Measurements from ENCODE around the gene NCOR1. TPM values are rescaled to one million over a fixed set of nuclear protein-coding genes. Genes with fewer than 3 reads are reported as not detected.

The NCOR1 gene
- total and polyA plus RNA-seq, 2 of the 8 experiments (the other 6 are each of a cell fraction or from before 2014, with no cell fraction given) = 65.4 to 142 TPM

DNA sequence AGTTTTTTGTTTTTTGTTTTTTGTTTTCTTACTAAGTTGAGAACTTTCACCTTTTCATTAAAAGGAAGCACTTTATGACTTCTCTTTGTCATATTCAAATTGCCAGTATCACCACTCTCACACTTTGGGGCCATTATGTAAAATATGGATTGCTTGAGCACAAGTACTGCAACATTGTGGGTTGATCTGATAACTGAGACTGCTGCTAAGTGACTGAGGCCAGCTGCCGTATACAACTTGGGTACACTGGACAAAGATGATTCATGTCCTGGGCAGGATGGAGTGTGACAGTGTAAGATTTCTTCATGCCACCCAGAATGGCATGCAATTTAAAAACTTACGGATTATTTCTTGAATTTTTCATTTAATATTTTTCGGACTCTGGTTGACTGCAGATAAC lies 207.9 kb downstream of the NCOR1 start:
- Histone ChIP-seq H2BK15ac (ENCODE audit: low read length) (no peak overlapping the region), H2BK120ac (replicated peaks; ENCODE audit: low read depth, low read length) (no peak overlapping the region), H3K36me3 (ENCODE audit: control insufficient read depth in 2 of 4, insufficient read depth in 4 of 4, low read length in 3 of 4) (peaks cover 41 to 74% (median 64%) of the 10 kb centered on the region in 4 experiments), H2BK5ac (ENCODE audit: low read depth, low read length) (no peak overlapping the region), H4K5ac (ENCODE audit: insufficient read length, low read depth, low read length) (no peak overlapping the region), H3K27me3 (replicated peaks in 1 of 4; ENCODE audit: control insufficient read depth in 3 of 4, extremely low read depth in 1 of 4, insufficient read depth in 3 of 4, low read length in 3 of 4) (no peaks in the 10 kb centered on the region), H4K20me1 (replicated peaks in 1 of 2; ENCODE audit: control insufficient read depth in 1 of 2, insufficient read depth in 2 of 2, low read length in 2 of 2) (peaks cover 0 to 2% of the 10 kb centered on the region in 2 experiments), H2BK20ac (ENCODE audit: low read length) (no peak overlapping the region), H3K79me2 (ENCODE audit: control insufficient read depth in 1 of 2, insufficient read depth in 2 of 2, low read length in 2 of 2) (peaks cover 0 to 6% of the 10 kb centered on the region in 2 experiments; a peak in 3 of 4 replicates), H3K27ac (ENCODE audit: low read depth, low read length) (no peak overlapping the region), H3K4ac (replicated peaks; ENCODE audit: insufficient read length, low read depth, low read length) (no peak overlapping the region), H2AFZ (ENCODE audit: low read length) (no peak overlapping the region), H2BK12ac (ENCODE audit: low read depth, low read length) (no peak overlapping the region), H2AK5ac (ENCODE audit: low read depth, low read length) (no peak overlapping the region), H3K79me1 (ENCODE audit: low read depth, low read length) (no peaks in the 10 kb centered on the region), H4K91ac (replicated peaks; ENCODE audit: insufficient read length, low read length) (no peak overlapping the region), H3K18ac (ENCODE audit: extremely low read depth, low read length) (no peak overlapping the region), H4K8ac (ENCODE audit: extremely low read depth, insufficient read depth, low read length) (no peak overlapping the region), H3K4me3 (ENCODE audit: extremely low read depth in 1 of 4, insufficient read depth in 2 of 4, low read depth in 3 of 4, low read length in 4 of 4) (no peak overlapping the region), H3K9ac (replicated peaks in 1 of 4; ENCODE audit: extremely low read depth in 1 of 4, low read depth in 3 of 4, low read length in 3 of 4) (no peak overlapping the region), H3K23ac (ENCODE audit: insufficient read length) (no peak overlapping the region), H3K23me2 (ENCODE audit: low read depth, low read length) (no peaks in the 10 kb centered on the region), H3K4me1 (replicated peaks in 1 of 4; ENCODE audit: control insufficient read depth in 3 of 4, insufficient read depth in 4 of 4, low read length in 3 of 4) (no peaks in the 10 kb centered on the region; a peak in 1 of 7 replicates), H3K56ac (replicated peaks; ENCODE audit: insufficient read length, low read depth, low read length) (no peak overlapping the region), H3K9me3 (ENCODE audit: insufficient read depth in 2 of 2, low read depth in 1 of 2, low read length in 1 of 2) (no peaks in the 10 kb centered on the region; a peak in 1 of 4 replicates), H3K14ac (ENCODE audit: insufficient read length) (no peak overlapping the region), H3K4me2 (ENCODE audit: insufficient read depth in 1 of 2, low read depth in 2 of 2, low read length in 2 of 2) (no peak overlapping the region)
- CTCF ChIA-PET (ENCODE audit: partially characterized antibody) = no interaction called here
- POLR2A ChIA-PET (ENCODE audit: partially characterized antibody) = no interaction called here
- WGBS, 2 experiments (ENCODE audit: extremely low coverage in 1 of 2, insufficient coverage in 1 of 2, insufficient read length in 1 of 2, insufficient replicate concordance in 2 of 2, low coverage in 1 of 2, low lambda C conversion rate in 2 of 2, missing lambda C conversion rate in 1 of 2) = 91% methylated on average over 3 of the region's 3 CpGs; no CpG with 5 or more reads in 1 of the 2 experiments
- FAIRE-seq (no peak), DNase-seq (ENCODE audit: low read depth in 1 of 2, low spot score in 2 of 2) (no peak)
- no peak for TF ChIP-seq ASH2L (IDR thresholded peaks at IDR 0.05; ENCODE audit: low read length)
- TF ChIP-seq JUND (IDR thresholded peaks at IDR 0.05; ENCODE audit: low read length) = no peak
- TF ChIP-seq POLR2A (IDR thresholded peaks at IDR 0.05; ENCODE audit: control extremely low read depth in 1 of 2, low read depth in 2 of 2, low read length in 2 of 2) = no peak
- no peak for TF ChIP-seq YY1 (IDR thresholded peaks at IDR 0.05; ENCODE audit: low read depth, low read length)
- no peak for TF ChIP-seq SIX5 (IDR thresholded peaks at IDR 0.05; ENCODE audit: low read depth, low read length)
- no peak for TF ChIP-seq TCF12 (IDR thresholded peaks at IDR 0.05; ENCODE audit: low read depth, low read length)
- TF ChIP-seq CHD2 (IDR thresholded peaks at IDR 0.05; ENCODE audit: low read length) = no peak
- TF ChIP-seq TAF7 (optimal IDR thresholded peaks at IDR 0.05; ENCODE audit: borderline replicate concordance, low read depth, low read length) = no peak
- no peak for TF ChIP-seq CREB1 (IDR thresholded peaks at IDR 0.05)
- TF ChIP-seq SRF (IDR thresholded peaks at IDR 0.05; ENCODE audit: low read depth, low read length) = no peak
- TF ChIP-seq, protein P1, sequence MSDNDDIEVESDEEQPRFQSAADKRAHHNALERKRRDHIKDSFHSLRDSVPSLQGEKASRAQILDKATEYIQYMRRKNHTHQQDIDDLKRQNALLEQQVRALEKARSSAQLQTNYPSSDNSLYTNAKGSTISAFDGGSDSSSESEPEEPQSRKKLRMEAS (IDR thresholded peaks at IDR 0.05) = no peak
- no peak for TF ChIP-seq CBX5 (IDR thresholded peaks at IDR 0.05; ENCODE audit: low read depth, low read length)
- no peak for TF ChIP-seq RXRA (IDR thresholded peaks at IDR 0.05; ENCODE audit: insufficient read depth, low read depth, low read length)
- TF ChIP-seq TEAD4 (IDR thresholded peaks at IDR 0.05; ENCODE audit: low read depth, low read length) = no peak
- no peak for TF ChIP-seq KDM1A (IDR thresholded peaks at IDR 0.05; ENCODE audit: borderline replicate concordance, low read length)
- TF ChIP-seq BCL11A (IDR thresholded peaks at IDR 0.05; ENCODE audit: low read depth in 2 of 2, low read length in 2 of 2) = no peak
- no peak for TF ChIP-seq SP2 (IDR thresholded peaks at IDR 0.05; ENCODE audit: low read length)
- TF ChIP-seq NRF1 (IDR thresholded peaks at IDR 0.05; ENCODE audit: low read depth, low read length) = no peak
